OCI-M2 (cell line): ENCODE data around the gene UNC5B.
"Not testable (repeated sequence)": the region's sequence is repeated elsewhere in the genome, so short reads cannot be mapped to it uniquely, and the experiment has no call there.

ENCODE experiments used
- DNase-seq: peaks from one replicate; lab custom pipeline; 2025; ENCODE audit not compliant: unreplicated experiment; lab: John Stamatoyannopoulos, UW

The UNC5B gene

DNA sequence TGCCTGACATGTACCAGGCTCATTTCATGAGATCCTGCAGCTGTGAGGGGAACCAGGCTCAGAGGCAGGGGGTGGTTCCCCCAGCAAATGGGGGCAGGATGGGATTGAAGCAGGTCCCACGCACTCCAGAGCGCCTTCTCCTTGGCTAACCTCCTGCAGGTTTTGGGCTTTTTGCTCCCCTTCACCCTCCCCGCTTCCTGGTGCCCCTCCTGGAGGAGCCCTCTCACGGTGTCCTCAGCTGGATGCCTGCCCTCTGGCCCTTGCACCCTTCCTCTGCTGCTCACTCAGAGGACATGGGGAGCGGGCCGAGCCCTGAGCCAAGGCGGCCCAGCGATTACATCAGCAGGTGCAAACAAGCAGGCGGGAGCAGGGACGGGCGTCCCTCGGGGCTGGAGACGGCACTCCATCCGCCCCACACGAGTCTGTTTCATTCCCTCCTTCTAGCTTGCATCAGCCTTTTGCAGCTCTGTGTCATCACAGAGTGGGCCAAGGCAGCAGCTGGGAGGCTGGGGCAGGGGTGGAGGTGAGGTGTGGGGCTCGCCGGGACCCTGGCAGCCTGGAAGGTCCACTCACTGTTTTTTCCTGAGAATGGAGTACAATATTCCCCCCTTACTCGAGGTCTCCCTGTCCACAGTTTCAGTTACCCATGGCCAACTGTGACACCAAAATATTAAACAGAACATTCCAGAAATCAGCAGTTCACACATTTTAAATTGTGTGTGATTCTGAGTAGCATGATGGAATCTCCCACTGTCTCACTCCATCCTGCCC is 54.0 kb downstream of the UNC5B start:
- DNase-seq = no peak

DNA sequence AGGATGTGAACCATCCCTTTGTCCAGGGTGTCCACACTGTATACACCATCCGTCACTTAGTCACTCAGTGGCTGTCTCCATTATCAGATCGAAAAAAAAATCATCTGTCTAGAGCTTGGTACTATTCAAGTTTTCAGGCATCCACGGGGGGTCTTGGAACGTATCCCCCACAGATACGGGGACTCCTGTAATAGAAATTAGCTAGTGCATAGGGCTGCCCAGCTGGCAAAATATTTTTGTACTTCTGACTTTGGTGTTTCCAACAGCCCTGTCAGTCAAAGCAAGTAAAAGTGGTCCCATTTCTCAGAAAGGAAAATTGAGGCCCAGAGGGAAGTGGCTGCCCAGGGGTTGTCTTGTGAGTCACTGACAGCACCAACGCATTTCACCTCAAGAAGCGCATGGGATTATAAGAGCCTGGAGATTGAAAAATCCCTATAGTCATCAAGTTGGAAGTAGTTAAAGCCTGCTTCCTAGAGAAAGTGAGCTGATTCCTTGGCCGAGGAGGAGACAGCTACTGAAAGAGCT is 54.6 kb downstream of the UNC5B start:
- DNase-seq = no peak

DNA sequence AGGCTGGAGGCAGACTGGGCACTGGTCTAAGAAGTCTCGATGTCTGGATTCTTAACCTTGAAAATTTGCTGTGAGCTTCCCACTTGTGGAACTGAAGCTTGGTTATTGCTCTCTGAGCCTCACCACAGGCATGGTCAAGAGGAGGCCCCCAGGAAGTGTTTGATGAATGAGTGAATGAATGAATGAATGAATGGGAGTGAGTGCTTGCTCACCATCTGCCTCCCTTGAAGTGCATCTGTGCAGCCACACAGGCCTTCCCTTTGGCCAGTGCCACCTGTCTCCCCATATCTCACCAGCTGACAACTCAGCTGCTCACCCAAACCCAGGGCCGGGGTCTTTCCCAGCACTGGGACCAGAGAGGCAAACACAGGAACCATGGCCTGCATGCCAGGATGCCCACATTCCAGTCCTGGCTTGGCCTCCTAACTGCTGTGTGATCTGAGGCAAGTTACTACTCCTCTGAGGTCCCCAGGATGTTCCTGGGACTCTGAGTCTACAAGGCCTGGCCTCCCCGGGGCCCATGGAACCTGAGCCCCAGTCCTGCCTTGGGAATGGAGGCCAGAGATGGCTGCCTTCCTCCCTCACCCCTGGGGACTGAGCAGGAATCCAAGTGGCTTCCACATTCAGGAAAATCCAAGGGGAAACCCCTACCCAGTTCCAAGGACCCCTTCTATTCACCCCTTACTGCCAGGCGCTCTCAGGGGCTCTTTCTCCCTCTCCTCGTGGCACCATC is 55.3 kb downstream of the UNC5B start:
- DNase-seq = no peak

DNA sequence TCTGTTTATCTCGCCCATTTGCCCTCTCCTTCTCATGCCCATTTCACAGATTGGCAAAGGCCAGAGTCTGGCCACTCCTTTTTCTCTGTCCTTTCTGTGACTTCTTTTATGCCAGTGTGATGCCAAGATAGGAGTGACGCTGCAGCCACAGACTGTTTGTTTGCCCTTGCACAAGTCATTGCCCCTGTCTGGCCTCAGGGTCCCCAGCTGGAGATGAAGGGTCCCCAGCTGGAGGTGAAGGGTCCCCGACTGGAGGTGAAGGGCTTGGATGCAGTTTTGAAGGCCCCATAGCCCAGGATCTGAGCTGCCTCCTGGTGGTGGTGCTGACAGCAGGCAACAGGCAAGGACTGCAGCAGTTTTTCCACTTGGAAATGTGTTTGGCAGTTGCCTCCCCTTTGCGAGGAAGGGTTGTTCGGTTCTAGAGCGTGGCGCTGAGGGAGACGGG is 55.9 kb downstream of the UNC5B start:
- no peak for DNase-seq

DNA sequence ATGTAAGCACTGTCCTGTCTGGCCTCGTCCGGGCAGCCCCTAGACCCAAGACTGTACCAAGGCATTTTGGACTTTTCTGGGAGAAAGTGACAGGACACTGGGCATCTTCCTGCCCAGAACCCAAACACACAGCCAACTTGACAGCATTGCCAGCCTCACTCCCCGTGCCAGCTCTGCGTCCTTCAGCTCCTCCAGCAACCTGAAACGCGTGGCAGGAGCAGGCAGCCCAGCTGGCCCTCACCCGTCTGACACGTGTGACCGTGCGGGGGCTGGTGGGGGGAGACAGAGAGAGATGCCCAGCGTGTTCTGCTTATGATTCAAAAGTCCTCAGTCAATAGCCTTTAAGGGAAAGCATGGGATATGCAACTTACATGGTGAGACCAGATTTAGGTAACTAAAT is 56.4 kb downstream of the UNC5B start:
- no peak for DNase-seq

DNA sequence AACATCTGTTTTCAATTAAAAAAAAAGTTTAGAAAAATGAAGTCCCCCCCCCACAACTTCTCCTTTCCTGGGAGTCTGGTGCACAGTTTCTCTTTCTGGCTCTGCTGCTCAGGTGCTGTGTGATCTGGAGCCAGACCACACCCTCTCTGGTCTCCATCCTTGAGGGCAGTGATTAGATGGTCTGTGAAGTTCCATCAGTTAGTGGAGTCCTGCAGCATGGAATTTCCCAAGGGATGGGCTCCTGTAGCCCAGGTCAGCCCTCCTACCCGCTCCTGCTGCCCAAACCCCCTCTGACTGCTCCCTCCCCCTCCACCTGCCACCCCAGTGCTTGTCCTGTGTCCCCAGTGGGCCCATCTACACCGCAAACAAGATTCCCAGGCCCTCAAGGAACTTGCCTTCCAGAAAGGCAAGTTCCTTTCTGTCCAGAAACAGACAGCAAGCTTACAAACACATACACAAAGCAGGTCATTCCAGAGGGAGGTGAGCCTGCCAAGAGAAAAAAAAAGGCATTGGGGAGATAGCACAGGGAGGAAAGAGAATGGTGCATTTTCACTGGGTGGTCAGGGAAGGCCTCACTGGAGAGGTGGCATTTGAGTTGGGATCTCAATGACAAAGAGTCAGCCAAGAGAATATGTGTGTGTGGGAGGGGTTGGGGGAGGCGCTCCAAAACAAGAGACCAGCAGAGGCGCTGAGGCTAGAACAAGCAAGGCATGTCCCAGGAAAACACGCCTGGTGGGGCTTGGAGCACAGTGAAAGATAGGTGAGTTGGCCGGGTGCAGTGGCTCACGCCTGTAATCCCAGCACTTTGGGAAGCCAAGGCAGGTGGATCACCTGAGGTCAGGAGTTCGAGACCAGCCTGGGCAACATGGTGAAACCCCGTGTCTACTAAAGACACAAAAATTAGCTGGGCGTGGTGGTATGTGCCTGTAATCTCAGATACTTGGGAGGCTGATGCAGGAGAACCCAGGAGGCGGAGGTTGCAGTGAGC is 57.2 kb downstream of the UNC5B start:
- DNase-seq = no peak

DNA sequence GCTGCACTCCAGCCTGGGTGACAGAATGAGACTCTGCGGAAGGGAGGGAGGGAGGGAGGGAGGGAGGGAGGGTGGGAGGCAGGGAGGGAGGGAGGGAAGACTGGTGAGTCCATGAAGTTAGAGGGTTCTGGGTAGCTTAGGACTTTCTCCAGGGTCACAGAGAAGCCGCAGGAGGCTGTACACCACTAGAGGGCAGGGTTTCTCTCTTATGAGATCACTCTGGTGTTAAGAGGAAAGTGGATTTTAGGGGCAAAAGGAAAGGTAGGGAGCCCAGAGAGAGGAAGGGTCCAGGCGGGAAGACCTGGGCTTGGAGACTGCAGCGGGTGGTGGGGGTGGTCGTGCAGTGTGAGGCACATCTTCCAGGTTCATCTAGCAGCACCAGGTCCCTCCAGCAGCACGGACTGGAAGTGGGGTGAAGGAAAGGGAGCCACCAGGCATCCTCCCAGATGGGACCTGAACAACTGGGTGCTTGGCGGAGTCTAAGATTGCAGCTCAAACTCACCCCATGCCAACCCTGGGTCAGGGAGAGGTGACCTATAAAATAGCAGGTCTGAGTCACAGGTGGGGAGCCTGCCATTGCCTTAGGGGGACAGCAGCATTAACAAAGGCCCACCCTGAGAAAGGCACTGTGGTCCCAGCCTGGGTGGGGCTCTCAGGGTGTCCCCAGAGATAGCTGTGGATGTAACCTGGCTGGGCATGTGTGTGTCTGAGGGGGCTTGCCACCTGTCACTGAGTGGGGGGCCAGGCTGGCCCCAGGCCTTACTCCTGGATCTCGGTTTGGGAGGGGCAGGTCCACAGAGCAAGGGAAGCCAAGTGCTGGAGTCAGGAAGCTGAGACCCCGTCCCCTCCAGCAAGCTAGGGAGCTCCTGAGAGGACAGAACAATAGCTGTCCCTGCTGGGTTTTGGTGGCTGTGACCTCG is 58.2 kb downstream of the UNC5B start:
- DNase-seq = no peak

DNA sequence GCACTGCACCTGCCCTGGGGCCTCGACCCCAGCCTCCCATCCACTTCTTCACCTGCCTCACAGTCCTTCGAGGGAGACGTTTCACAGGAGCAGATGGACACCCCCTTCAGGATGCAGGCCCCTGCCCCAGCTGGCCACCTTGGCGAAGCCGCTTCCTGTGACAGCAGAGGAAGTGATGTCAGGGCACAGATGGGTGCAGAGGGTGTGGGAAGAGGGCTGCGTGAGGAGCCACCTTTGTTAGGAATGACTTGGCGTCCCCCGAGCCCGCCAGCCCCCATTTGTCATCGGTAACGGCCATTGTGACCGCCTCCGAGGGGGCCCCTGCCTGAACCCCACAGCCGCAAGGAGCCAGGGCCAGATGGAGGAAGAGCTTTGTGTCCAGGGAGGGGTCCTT is 59.3 kb downstream of the UNC5B start:
- no peak for DNase-seq

DNA sequence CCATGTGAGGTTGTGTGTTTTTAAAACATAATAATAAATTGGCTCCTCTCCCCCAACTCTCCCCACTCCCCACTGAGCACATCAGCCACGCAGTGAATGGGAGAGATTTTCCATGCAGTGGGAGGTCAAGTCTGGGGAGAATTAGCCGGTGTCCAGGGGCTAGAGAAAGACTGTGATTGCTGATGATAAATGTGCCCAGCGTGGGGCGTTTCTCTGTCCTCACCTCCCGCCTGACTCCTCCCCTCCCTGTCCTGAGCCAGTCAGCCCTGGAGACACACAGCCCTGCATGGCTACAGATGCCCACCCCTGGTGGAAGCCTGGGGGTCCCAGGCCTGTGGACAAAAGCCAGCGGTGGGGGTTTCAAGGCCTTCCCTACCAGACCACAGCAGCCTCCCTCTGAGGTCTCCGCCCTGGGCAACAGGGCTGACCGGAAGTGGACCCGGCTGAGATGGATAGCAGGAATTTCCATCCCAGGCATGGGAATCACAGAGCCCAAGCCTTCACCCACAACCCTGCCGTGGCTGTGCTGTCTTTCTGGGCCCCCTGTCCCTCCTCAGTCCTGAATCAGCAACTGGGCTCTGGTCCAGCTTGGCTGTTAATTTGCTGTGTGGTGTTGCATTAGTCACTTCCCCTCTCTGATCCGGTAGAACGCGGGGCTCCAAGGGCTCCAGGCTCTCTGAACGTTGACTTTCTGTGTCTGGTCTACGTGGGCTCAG is 59.8 kb downstream of the UNC5B start:
- no peak for DNase-seq

DNA sequence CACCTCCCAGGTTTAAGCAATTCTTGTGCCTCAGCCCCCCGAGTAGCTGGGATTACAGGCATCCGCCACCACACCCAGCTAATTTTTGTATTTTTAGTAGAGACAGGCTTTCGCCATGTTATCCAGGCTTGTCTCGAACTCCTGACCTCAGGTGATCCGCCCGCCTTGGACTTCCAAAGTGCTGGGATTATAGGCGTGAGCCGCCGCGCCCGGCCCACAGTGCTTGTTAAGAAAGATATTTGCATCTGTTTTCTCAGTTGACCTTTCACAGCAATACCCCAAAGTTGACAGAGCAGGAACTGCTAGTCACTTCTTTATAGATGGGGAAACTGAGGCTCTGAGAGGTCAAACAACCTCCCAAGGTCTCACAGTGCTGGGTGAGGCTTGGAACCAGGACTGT is 60.6 kb downstream of the UNC5B start:
- not testable (repeated sequence) for DNase-seq

DNA sequence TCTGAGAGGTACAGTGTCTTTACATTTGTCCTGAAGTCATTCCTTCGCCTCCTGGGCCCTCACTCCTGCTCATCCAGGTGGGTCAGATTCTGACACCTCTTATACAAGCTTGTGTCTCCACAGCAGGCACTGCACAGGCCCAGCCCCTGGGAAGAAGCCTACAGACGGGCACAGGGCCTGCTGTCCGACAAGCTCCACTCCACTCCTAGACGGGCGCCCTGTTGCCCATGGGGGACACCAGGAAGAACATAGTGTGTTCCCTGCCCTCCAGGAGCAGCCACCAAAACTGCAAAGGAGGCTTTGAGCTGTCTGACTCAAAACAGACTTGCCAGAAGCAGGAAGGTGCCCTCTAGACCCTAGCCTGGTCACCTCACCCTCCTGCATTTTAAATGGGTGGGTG is 61.1 kb downstream of the UNC5B start:
- DNase-seq = no peak

DNA sequence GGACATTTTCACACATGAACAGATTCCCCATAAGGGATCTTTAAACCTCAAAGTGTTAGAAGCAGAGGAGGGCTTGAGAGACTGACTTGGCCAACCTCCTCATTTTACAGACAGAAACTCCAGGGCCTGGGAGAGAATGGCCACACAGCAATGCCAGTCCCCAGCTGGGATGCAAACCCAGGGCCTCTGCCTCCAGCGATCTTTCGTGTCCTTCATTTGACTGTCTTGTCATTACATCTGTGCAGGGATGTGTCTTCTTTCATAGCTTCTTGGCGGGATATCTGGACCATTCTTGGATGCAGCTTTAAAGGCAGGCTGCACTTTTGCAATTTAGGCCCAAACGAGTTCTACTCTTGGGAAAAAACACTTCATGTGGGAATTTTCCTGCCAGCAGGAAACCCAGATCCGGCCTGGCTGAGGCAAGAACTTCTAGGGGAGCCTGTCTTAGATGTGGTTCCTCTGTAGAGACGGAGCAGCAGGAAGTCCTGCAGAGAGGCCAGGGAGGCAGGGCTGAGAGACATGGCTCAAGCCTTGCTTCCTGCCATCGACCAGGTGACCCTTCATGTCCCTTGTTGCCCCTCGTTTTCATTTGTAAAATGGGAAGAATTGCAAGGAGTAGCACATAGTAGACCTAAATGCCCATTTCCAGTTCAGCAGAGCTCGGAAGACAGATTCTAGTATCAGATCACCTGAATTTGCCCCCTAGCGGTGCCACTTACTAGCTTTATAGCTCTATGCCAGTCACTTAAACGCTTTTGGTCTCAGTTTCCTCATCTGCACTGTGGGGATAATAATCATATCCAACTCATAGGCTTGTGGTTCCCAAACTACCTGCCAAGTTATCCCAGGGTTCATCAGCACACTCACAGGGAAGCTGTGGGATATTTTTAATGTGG is 62.8 kb downstream of the UNC5B start:
- DNase-seq = no peak

DNA sequence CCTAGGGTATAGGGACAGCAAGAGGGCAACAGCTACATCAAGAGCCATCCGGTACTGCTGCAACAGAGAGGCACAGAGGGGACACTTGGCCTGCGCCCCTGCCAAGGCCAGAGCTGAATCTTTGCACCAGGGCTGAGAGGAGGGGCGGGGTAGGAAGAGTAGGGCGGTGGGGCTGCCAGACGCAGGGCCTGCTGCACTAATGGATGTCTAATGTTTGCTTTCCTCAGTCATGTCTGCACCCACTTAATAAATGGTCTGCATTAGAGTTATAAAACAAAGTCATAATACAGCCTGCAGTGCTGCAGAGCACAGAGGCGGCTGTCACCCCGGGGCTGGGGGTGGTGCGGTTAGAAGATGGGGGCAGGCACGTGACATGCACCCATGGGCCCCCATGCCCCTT is 64.5 kb downstream of the UNC5B start:
- no peak for DNase-seq

DNA sequence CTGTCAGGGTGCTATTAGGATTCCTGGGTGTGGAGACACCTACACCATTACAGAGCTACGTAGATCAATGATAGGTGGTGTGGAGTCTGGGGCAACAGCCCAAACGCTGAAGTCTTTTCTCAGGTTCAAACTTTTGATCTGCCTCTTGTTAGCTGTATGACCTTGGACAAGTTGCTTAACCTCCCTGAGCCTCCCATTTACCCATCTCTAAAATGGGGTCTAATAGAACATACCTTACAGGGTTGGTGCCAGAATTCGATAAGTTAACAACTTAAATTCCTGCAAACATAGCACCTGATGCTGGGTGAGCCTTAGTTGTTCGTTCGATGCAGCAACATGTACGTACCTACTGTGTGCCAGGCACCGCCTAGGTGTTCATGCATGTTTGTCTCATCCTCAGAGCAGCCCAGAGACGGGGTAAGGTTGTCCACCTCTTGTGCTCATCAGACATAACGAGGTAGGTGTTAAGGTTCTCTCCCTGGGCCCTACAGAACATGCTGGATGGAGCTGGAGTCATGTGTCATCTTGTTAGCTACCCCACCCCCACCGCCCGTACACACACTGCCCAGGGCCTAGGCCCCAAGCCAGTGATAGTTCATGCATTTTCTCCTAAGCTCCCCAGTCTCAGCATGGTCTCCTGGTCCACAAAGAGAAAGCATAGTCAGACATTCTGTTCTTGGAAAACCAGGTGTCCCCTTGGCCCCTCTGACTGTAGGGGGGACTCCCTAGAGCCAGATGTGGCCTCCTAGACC is 65.7 kb downstream of the UNC5B start:
- DNase-seq = no peak

DNA sequence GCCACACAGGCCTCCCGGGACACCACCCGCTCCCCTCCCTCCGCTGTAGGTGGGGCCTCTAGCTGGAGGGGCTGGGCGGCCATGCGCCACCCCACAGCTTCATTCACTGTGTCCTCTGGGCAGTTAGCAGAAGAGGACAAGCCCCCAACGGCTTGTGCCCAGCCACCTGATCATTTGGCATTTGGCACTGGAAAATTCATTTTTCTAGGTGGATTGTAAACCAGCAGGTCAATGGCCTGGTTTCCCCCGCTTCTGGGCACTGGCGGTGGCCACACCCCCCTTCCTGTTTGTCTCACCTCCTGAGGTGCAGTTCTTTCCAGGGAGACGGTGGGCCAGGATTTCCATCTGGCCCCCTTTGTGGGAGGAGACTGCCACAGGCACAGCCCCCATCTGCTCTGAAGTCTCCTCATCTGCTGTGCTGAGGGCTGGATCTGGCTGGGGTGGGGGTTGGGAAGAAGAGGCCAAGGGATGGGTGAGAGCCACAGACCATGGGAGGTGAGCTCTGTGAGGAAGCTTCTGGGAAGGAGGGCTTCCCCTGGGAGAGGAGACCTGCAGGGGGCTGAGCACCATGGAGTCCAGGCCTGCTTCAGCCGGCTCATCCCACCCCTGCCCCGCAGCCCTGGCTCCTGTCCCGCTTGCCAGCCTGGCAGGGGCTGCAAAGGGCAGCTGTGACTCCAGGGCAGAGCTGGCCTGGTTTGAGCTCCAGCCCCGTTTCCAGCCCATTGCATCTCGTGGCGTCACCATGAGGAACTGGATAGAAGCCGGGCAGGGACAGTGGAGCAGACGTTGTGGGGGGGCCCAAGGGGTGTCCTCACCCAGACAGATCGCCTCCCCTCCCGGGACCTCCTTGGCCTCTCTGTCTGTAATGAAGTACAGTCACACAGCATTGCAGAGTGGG is 66.6 kb downstream of the UNC5B start:
- DNase-seq = no peak

DNA sequence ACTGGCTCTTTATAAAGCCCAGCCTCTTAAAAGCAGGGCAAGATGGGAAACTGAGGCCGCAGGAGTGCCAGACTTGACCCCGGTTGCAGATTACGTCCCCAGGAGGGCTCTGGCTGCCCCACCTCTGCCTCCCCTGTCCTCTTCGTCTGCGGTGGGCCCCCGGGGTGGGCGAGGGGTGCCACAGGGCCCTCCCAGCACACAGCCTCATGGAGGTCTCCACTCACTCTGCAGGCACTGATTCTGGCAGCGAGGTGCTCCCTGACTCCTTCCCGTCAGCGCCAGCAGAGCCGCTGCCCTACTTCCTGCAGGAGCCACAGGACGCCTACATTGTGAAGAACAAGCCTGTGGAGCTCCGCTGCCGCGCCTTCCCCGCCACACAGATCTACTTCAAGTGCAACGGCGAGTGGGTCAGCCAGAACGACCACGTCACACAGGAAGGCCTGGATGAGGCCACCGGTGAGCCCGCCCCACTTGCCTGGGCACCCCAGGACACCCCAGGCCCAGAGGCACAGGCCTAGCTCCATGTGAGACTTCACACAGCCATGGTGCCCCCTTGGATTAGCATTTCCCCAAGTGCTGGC is 67.3 kb downstream of the UNC5B start:
- no peak for DNase-seq
